M059J (cell line): ENCODE measurements around the gene CRAT. TPM values are rescaled to one million over a fixed set of nuclear protein-coding genes. Genes with fewer than 3 reads are reported as not detected.

Source experiments
- DNase-seq: peaks from one replicate; pipeline ENCODE4 v3.0.0-alpha.2; 2012; ENCODE audit warnings: low read depth
- total RNA-seq: library from RNA; depleted of rRNA; stranded (reverse); fragments of >200 nt; shearing (Covaris generic); gene quantifications from 2 replicates; pipeline ENCODE4 v1.2.3, GENCODE V29; 2014

CRAT gene
- total RNA-seq, 1 experiment from 2014 or later, result 46.0 TPM

DNA sequence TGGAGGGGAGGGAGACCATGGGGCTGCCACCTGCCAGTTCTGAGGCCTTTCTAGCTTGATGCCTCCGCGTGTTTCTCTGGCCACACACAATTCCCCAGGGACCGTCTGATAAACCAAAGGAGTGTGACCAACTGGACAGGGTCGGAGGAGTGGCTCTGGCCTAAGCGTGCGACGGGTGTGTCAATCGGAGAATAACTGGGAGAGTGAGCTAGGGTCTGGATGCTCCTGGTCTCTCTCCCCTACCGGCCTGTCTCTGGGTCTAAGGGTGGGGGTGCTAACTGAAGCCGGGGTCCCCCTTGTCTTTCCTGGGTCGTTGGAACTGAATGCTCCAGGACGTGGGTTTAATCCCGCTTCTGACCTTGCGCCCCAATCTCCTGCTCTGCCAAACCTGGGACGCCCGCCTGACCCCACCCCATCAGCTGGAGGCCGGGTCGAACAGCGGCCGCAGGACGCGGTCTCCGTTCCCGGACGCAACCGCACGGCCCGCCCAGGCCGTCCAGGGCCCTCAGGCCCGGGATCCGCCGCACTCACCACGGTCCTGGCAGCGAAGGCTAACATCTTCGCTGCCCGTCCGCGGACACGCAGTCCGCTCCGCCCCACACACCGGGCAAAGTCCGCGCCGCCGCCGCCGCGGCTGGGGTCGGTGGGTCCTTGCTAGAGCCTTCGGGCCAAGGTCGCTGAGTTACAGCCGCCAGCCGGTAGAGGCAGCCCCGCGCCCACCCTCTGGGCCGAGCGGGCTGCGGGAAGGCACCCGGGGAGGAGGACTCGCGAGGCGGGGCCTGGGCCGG, 447 bp downstream of the CRAT start:
- peak; percentile 32 for DNase-seq

DNA sequence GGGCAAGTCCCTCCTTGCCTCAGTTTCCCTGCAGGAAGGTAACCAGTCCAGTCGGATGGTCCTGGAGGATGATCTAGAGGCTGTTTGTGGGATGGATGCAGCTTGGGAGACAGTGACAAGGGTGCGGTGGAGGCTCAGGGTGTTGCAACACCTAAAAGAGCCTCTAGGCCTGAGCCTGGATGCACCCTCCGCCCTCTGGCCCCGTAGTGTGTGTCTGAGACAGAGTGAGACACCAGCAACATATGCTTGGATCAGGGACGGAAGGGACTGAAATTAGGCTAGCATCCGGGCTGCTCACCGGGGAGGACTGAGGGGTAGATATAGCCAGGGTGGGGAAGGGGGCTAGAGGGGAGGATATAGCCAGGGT, 1.1 kb downstream of the CRAT start:
- no peak for DNase-seq

DNA sequence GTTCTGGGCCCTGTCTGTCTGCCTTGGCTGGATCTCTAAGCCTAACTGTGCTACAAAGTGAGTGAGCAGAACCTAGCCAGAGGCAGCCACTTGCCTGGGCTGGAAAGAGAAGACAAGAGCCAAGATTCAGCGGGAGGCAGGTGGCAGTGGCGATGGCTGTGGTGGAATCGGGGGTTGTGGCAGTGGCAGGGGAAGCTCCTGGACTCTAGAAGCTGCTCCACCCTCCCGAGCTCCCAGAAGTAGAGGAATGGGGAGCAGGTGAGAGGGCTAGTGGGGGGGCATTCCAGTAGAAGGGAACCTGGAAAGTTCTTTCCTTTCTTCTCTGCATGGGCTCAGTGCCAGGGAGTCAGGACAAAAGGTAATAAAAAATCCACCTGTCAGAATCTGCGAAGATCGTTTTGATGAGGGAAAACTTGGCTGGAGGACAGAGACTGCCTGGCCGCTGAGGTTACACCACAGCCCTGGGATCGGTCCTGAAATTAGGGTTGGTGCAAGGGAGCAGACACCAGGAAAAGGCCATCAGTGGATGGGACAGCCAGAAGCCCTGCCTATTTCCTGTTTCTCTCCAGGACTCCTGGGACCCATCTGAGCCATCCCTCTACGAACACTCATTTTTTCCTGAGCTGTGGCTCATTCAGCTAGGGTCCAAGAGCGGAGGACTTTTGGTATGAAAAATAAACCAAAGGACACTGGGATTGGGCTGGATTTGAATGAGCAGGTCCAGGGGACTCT, 1.6 kb downstream of the CRAT start:
- no peak for DNase-seq

DNA sequence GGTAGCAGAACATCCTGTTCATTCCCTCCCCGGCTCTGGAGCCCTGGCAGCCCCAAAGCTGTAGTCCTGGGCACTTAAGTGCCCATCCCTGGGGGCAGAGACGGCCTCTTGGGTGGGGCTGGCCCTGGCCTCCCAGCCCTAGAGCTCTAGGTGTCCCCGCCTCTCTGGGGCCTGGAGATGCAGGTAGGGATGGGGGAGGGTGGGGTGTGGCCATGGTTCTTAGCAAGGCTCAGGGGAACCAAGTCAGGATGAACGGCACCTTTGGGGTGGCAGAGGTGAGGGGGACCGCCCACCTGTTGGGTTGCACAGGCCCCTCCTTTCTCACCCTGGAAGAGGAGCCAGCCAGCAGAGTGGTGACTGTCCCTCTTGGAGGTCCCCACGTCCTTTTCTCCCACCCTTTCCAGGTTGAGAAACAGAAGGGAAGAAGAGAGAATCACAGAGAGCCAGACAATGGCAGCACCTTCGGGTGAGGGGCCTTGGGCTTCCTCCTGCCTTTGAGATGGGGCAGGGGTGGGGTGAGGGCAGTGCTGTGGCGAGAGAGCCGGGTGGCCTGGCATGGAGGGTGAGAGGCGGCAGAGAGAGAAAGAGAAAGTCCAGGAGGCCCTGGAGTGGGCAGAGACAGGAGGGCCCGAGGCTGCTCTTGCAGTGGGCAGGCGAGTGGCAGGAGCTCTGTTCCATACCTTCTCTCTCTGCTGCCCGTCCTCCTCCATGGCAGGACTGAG, 2.3 kb downstream of the CRAT start:
- no peak for DNase-seq

DNA sequence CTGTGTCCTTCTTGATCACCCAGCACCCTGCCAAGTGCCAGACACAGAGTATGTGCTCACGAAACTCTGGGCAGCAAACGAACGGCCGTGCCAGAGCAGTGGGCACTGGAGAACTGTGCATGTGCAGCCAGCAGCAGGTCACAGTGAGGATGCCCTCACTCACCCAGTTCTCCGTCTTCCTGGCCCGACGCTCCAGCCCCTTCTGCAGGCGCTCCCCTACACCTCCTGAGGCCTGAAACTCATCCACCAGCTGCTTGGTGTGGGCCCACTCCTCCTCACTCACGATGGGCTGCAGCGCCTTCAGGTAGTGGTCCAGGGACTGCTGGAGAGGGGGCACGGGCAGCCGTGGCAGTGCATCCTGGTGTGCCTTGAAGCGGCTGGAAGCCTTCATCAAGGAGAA, 2.9 kb downstream of the CRAT start:
- DNase-seq, result no peak

DNA sequence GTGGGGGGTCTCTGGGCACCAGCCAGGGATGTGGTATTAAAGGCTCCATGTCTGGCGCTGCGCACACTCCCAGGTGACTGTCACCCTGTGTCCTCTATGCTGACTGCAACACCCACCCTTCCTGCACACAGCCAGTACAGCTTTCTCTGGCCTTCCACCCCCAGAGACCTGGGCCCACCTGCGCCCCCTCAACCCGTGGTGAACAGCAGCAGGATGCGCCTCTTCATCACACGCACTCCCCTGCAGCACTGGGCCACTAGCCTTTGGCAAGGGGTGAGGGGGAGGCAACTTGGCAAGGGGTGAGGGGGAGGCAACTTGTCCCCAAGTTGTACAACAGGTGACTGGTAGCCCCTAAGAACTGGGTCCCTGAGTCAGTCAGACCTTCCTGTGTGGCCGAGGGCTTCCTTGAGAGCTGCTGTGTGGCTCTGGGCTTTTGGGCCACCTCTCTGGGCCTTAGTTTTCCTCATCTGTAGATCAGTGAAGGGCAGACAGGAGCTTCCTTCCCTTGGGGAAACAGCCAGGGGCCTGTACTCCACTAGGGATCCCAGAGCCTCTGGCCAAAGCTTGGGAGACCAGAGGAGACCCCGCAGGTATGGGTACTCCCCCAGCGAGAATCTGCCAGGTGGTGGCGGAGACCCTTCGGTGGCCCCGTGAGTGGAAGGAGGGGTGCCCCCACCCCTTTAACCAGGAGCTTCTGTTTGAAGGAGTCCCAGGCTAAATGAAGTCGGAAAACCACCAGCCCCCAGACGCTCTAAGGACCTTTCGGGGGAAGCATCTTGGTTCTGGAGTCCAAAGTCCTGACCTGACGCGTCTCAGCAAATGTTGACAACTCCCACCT, 4.5 kb downstream of the CRAT start:
- DNase-seq, result no peak

DNA sequence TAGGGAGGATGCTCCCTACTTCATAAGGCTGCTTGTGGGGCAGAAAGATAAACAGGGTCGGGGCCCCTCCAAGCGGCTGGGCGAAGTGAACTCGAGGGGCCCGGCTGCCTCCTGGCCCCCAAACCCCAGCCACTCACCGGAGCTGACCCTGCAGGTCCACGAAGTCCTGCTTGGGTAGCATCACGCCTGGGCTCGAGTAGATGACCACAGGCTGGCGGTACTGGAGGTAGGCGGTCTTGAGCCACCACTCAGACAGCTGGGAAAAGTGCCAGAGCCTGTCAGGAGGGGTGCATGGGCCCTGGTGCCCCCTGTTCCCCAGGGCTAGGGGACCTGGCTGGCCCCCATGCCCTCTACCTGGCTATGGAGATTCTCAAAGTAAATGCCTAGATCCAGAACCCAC, 6.5 kb downstream of the CRAT start:
- no peak for DNase-seq

DNA sequence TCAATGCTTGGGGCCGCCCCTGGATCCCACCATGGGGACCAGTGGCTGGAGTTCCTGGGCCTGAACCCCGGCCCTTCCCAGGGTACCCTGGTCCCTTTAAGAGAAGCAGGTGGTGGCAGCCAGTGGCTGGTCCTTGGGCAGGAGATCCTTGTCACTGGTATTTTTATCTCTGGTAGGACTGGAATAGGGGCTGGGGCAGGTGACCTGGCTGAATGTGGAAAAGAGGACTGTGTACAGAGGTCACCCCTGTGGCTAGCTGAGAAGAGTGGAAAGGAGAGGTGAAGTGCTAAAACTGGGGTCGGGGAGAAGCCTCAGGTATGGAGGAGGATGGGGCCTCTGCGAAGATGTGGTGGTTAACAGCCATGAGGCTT, 7.0 kb downstream of the CRAT start:
- DNase-seq, result no peak

DNA sequence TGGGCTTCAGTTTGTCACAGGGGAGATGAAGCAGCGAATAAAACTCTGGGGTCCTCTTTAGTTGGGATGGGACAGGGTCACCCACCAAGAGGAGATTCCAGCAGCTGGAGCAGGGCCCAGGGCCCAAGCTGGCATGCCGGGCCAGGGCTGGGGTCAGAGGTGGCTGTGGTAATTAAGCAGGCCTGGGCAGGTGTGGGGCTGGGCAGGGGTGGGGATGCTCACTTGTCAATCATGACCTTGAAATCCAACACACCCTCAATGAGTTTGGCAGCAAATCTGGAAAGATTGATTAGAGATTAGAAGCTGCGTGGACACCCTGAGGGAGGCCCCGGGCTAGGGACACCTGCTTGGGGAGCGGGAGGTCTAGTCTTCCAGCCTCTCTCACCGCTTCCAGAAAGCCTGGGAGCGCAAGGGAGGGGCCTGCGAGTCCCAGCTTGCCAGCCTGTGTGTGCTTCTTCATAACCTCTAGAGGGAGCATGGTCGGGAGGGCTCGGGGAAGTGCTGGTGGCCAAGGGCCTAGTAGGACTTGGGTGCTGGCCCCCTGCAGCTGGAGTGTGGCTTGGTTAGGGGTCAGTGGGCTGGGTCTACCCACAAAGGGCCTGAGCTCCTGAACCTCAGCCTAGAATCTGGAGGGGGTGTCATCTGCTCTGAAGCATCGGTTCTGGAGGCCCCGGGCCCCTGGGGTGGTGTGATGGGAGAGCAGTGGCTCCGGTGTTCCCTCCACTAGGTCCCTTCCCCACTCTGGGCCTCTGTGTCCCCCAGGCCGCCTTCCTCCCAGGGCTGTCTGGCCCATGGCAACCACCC, 7.6 kb downstream of the CRAT start:
- DNase-seq, result peak; percentile 48

DNA sequence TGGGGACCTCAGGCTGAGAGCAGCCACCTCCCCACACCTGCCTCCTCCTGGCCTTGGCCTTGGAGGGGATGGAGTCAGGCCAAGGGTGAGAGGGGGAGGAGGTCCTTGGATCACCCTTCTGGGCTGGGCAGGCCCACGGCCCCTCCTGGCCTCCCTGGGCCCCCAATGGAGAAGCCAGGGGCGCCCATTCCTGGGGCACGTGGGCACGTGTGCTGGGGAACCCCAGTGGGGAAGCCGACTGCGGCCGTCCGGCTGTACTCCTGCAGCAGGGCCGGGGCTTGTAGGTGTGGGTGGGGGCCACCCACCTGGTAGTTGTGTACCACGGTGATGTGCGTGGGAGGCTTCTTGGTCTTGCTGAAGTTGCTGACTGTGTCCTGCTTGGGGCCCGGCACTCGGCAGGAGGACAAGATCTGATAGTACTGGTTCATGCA, 8.5 kb downstream of the CRAT start:
- DNase-seq, result no peak

DNA sequence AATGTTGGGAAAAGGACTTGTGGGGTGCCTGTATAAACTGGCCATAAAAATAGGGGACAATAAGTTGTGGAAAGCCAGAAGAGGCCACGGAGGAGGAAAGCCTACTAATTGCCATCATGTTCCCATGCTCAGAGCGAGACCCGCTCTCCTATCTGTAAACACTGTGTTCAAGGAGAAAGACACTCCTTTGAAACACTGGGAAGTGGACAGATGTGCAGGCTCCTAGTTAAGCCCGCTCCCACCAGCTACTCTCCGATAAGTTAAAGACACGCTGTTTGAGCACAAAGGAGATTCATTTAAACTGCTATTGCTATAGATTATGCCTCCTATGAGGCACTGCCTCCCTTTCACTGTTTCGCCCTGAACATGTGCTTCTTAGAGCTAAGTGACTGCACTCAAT, 9.3 kb downstream of the CRAT start:
- no peak for DNase-seq

DNA sequence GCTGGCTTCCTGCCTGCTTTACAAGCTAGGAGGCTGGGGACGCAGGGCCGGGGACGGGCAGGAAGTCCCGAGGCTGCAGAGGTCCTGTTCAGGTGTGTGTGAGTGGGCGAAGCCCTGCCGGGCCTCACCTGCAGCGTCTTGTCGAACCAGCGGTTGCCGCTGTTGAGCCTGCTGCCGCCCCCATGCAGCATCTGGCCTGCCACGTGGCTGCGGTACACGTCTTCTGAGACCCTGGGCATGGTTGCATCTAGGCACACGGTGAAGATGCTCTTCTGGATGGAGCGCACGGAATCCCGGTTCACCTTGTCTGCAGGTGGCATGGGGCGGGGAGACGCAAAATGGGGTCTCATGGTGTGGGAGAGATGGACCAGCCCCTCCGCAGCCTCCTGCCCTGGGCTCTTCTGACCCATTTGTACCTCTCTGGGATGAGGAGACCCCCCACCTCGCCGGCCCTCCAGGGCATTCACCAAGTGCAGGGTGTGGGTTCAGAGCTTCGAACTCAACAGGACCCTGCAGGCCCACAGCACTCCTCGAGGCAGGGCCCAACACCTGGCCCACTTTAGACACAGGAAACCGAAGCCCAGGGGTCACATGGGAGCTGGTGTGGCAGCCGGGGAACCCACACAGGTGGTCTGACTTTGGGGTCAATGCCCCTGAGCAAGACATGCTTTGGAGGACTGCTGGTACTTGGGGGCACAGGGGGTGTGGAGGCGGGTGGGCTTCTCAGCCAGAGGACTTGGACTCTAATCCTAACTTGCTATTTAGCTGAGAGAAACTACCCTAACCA, 10.0 kb downstream of the CRAT start:
- DNase-seq, result no peak

DNA sequence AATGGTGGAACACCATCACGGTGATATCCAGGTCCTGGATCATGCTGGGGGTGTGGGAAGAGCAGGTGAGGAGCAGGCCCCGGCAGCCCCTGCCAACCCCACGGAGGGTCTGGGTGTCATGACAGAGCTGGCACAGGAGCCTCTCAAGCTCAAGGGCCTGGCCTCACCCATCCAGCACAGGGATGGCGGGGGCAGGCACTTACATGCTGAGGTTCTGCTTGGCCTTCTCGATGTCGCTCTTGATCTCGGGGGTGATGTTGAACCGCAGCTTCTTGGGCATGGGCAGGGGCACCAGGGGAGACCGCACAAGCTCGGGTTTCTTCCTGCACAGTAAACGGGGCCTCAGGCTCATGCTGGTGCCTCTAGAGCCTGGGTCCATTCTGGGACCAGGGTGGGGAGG, 12.3 kb downstream of the CRAT start:
- no peak for DNase-seq

DNA sequence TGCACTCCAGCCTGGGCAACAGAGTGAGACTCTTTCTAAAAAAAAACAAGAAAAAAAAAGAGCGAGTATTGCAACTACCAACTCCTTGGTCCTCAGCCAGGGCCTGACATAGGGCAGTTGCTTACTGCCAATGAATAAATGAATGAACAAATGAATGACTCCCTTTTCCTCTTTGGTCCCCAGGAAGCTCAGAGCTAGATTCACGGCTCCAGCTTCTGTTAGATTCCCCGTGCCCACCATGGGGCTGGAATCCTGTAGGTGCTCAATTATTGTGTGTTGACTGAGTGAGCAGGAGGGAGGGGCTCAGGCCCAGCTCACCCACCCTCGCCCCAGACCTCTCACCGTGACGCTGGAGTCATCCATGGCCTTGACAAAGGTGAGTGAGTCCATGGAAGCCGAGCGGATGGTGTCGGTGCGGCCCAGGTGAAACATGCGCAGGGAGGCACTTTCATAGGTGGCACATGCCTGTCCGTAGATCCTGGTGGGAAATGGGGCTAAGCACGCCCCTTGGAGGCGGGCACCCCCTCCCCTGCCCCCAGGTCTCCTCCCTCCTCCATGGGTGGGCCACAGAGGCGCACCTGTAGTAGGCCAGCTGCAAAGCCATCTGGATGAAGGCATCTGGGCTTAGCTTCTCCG, 12.8 kb downstream of the CRAT start:
- DNase-seq, result no peak

DNA sequence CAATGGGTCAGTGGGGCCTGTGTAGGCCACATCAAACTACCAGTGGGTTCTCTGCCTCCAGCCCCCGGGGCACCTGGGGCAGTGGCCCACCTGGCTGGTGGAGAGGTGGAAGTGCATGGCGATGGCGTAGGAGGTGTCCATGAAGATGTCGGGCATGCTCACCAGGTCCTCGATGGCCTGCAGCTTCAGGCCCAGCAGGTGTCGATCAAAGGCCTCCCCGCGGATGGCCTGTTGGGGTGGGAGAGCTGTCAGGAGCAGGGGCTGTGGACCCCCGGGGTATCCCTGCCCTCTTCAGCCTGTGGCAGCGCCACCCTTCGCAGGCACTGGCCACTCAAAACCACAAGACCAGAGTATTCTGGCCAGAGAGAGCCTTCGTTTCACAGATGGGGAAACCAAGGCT, 14.7 kb downstream of the CRAT start:
- DNase-seq, result no peak

DNA sequence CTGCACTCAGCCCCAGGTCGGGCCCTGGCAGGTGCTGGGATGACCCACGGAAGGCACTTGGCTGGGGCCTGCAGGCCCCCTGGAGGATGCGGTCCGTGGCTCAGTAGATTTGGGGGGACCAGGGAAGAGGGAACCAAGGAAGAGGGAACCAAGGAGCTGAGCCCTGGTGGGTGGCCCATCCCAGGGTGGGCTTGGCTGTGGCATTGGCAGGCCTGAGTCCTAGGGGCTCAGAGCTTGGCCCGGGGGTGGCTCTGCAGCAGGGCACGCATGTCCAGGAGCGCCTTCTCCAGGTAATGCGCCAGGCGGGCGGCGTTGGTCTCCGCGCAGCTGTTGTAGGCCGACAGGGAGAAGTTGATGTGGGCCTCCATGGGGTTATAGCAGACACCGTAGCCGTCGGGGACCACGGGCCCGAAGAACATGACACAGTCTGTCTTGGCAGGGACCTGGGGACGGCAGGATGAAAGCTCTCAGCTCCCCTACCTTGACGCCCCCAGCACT, 15.4 kb downstream of the CRAT start:
- no peak for DNase-seq

DNA sequence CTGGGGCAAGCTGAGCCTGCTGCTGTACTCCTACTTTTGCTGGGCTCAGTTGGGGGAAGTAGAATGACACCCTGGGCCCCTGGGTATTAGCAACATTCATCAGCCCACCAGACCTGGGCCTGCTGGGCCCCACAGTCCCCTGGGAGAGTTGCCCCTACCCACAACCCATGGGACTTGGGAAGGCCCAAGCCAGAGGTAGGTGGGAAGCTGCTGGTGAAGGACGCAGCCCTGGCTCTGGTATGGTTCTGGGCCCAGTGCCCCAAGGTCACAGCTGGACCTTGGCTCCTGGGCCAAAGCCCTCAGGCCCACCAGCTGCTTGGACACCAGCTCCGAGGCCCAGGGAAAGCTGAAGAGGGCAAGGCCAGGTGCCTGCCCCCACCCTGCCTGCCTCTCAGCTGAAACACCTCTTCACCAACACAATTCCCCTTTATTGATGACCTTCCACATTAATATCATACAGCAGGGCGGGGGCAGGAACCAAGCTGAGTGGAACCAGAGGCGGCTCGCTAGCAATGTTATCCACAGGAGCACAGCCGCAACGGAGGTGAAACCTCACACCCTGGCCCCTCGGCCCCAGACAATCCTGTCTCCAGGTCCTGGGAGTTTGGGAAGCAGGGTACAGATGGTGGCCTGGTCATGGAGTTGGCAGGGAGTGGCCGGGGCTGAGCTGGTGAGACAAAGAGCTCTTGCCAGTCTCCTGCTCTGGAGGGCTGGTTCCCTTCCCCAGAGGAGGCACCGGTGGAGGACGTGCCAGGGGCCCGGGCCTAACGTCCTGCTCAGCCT, 16.0 kb downstream of the CRAT start:
- DNase-seq, result no peak

DNA sequence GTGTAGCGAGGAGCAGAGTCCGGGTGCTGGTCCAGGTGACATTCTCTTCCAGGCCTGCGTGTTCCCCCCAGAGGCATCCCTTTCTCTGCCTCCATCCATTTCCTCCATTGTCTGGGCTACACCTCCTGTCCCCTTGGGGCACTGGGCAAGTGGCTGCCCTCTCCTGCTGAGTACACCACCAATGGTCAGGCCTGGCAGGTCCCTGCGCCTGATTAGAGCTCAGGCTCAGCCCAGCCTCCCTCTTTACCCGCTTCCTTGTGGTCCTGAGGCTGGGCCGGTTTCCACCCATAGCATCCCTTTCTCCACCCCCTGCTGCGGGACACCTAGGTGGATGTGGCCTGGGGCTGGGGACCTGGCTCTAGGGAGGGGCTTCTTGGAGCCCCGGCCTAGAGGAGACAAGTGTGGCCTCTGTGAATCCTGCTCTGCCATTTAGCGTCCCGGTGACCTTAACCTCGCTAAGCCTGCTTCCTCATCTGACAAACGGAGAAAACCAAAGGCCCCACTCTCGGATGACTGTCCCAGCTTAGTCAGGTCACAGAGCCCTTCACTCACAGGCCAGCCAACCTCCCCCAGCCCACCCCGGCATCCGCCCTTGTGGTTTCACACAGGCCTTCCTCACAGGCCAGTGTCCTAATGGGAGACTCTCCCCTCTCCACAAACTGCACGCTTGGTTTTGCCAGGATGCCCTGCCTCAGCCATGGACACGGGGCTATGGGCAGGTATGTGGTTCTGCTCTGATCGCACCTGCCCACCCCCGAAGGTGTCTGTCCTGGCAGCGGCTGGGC, 16.8 kb downstream of the CRAT start:
- DNase-seq, result no peak
